ENCODE results near the gene RAB3IL1.

RAB3IL1 gene

GRCh38 chr11:61875698-61876097 is 41.7 kb downstream of the RAB3IL1 start:
- Histone ChIP-seq H4K20me1 (ENCODE audit: insufficient read depth) (no peaks in the 10 kb centered on the region), H3K4me2 (no peak overlapping the region), H3K27ac (no peak overlapping the region), H3K4me1 (ENCODE audit: low read depth, poor library complexity, severe bottlenecking) (no peaks in the 10 kb centered on the region), H3K4me3 (IDR thresholded peaks at IDR 0.05; ENCODE audit: insufficient read depth, low read depth, low read length) (no peak overlapping the region), H3K27me3 (ENCODE audit: insufficient read depth, low read depth) (no peaks in the 10 kb centered on the region), H2AFZ (ENCODE audit: low read depth) (no peak overlapping the region), H3K79me2 (ENCODE audit: insufficient read depth, low read depth) (no peaks in the 10 kb centered on the region), H3K36me3 (ENCODE audit: insufficient read depth) (no peaks in the 10 kb centered on the region), H3K9ac (no peak overlapping the region)
- TF ChIP-seq CTCF (conservative IDR thresholded peaks at IDR 0.05; ENCODE audit: low read depth, low read length), result no peak

- no peak overlapping the region for H3K9ac ChIP-seq
- no peak overlapping the region for H3K4me3 ChIP-seq (IDR thresholded peaks at IDR 0.05; ENCODE audit: insufficient read depth, low read depth, low read length)
- H3K79me2 ChIP-seq (ENCODE audit: insufficient read depth, low read depth), result no peaks in the 10 kb centered on the region
- no peaks in the 10 kb centered on the region for H3K4me1 ChIP-seq (ENCODE audit: low read depth, poor library complexity, severe bottlenecking)
- no peak overlapping the region for H3K4me2 ChIP-seq
- no peak for TF ChIP-seq CTCF (conservative IDR thresholded peaks at IDR 0.05; ENCODE audit: low read depth, low read length)
- H3K27me3 ChIP-seq (ENCODE audit: insufficient read depth, low read depth), result no peaks in the 10 kb centered on the region
- no peak overlapping the region for H2AFZ ChIP-seq (ENCODE audit: low read depth)
- H3K27ac ChIP-seq, result no peak overlapping the region
- H4K20me1 ChIP-seq (ENCODE audit: insufficient read depth), result no peaks in the 10 kb centered on the region
- no peaks in the 10 kb centered on the region for H3K36me3 ChIP-seq (ENCODE audit: insufficient read depth)
Measured at GRCh38 chr11:61874853-61875252, 42.5 kb downstream of the RAB3IL1 start.

GRCh38 chr11:61874377-61874809 is 43.0 kb downstream of the RAB3IL1 start:
- Histone ChIP-seq H3K4me2 (no peak overlapping the region), H2AFZ (ENCODE audit: low read depth) (no peak overlapping the region), H3K27me3 (ENCODE audit: insufficient read depth, low read depth) (no peaks in the 10 kb centered on the region), H3K27ac (no peak overlapping the region), H3K79me2 (ENCODE audit: insufficient read depth, low read depth) (no peaks in the 10 kb centered on the region), H3K4me1 (ENCODE audit: low read depth, poor library complexity, severe bottlenecking) (no peaks in the 10 kb centered on the region), H4K20me1 (ENCODE audit: insufficient read depth) (no peaks in the 10 kb centered on the region), H3K9ac (no peak overlapping the region), H3K4me3 (IDR thresholded peaks at IDR 0.05; ENCODE audit: insufficient read depth, low read depth, low read length) (no peak overlapping the region), H3K36me3 (ENCODE audit: insufficient read depth) (no peaks in the 10 kb centered on the region)
- no peak for TF ChIP-seq CTCF (conservative IDR thresholded peaks at IDR 0.05; ENCODE audit: low read depth, low read length)

GRCh38 chr11:61873588-61874376 is 43.6 kb downstream of the RAB3IL1 start:
- no peak overlapping the region for H2AFZ ChIP-seq (ENCODE audit: low read depth)
- H4K20me1 ChIP-seq (ENCODE audit: insufficient read depth), result no peaks in the 10 kb centered on the region
- no peak overlapping the region for H3K9ac ChIP-seq
- H3K4me3 ChIP-seq (IDR thresholded peaks at IDR 0.05; ENCODE audit: insufficient read depth, low read depth, low read length), result no peak overlapping the region
- no peaks in the 10 kb centered on the region for H3K4me1 ChIP-seq (ENCODE audit: low read depth, poor library complexity, severe bottlenecking)
- no peak for TF ChIP-seq CTCF (conservative IDR thresholded peaks at IDR 0.05; ENCODE audit: low read depth, low read length)
- H3K27me3 ChIP-seq (ENCODE audit: insufficient read depth, low read depth), result no peaks in the 10 kb centered on the region
- H3K27ac ChIP-seq, result no peak overlapping the region
- no peak overlapping the region for H3K4me2 ChIP-seq
- H3K36me3 ChIP-seq (ENCODE audit: insufficient read depth), result no peaks in the 10 kb centered on the region
- no peaks in the 10 kb centered on the region for H3K79me2 ChIP-seq (ENCODE audit: insufficient read depth, low read depth)

All from KMS-11 (cell line).